CD4-positive, alpha-beta T cell treated with Interferon gamma for 1 hour (primary cell): ENCODE measurements around the gene IFNK.
"Not testable (repeated sequence)": the region's sequence is repeated elsewhere in the genome, so short reads cannot be mapped to it uniquely, and the experiment has no call there.

Experiments
- DNase-seq: peaks from one replicate; pipeline ENCODE4 v3.0.0-alpha.2; 2020

Gene IFNK, protein sequence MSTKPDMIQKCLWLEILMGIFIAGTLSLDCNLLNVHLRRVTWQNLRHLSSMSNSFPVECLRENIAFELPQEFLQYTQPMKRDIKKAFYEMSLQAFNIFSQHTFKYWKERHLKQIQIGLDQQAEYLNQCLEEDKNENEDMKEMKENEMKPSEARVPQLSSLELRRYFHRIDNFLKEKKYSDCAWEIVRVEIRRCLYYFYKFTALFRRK

DNA sequence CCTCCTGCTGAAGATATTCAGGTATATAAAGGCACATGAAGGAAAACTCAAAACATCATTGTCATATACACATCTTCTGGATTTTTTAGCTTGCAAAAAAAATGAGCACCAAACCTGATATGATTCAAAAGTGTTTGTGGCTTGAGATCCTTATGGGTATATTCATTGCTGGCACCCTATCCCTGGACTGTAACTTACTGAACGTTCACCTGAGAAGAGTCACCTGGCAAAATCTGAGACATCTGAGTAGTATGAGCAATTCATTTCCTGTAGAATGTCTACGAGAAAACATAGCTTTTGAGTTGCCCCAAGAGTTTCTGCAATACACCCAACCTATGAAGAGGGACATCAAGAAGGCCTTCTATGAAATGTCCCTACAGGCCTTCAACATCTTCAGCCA is at the start of gene IFNK:
IFNK (plus strand) TSS at position 55 of the 400 bp plus-strand sequence; CDS start at position 102, 47 bp downstream.
- DNase-seq = no peak

DNA sequence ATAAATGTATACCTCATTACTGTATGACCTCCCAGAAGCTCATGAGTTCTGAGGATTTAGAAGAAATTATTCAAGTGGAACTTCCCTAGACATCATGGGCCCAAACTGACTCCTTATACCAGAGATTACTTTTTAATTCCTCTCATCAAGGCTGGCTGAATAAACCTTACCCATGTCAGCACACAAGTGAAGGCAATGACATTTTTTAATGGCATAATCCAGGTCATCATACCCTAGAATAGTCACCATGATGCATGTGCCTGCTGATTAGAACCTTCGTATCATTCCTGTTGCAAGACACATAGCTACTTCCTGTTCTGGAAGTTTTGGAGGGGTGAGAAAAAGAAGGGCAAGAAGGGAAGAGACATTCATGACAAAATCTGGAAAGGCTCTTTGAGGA is 49.8 kb upstream of the IFNK start:
- DNase-seq = no peak

DNA sequence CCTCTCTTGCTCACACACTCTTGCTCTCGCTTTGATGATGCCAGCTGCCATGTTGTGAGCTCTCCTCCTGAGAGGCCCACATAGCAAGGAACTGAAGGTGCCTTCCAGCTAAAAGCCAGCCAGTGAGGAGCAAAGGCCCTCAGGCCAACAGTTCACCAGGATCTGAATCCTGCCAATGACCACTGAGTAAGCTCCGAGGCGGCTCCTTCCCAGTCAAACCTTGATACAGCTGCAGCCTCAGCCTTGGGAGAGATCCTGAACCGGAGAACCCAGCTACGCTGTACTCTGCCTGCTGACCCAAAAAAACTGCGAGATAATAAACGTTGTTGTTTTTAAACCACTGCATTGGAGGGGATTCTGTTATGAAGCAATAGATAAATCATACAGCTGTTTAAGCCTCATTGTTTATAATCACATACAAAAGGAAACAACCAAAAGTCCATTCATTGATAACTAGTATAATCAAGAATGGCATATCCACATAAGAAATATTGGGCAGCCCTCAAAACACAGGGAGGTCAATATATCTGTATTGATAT is 49.0 kb upstream of the IFNK start:
- DNase-seq = no peak

DNA sequence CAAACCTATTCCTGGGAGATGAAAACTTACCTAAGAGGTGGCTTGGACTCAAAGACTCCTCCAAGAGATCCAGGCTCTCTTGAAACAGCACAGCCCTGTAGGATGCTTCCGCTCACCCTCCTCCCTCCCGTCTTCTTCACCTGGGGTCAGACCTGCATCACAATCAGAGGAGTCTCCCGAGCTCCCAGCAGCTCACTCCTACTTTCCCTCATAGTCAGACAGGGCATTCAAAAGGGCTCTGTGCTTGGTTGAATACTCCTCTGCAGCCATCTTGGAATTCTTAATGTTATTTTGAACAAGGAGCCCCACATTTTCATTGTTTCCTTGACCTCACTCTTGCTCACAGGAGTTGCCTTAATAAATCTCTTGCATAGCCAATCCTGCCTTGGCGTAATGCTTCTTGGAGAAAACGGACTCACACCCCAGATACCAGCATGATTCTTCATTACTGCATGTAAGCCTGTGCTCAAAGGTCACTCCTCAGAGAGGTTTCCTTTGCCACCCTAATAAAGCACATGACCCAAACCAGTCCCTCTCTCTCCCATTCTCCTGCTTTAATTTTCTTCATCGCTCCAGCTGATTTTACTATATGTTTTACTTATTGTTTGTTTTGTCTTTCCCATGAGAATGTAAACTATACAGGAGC is 47.1 kb upstream of the IFNK start:
- no peak for DNase-seq

DNA sequence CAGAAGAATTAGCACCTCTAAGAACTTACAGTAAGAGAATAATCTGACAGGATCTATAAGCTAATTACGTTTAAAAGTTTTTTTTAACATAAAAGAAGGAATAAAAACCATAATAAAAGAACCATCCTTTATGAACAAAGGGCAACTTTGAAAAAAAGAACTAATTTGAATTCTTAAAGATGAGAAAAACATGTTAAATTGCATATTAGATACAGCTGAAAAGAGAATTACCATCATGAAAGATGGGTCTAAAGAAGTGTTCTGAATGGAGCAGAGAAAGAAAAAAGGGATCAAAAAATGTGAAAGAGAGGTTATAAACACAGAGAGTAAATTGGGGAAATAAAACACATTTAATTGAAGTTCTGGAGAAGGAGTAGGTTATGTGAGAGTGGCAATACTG is 45.8 kb upstream of the IFNK start:
- no peak for DNase-seq

DNA sequence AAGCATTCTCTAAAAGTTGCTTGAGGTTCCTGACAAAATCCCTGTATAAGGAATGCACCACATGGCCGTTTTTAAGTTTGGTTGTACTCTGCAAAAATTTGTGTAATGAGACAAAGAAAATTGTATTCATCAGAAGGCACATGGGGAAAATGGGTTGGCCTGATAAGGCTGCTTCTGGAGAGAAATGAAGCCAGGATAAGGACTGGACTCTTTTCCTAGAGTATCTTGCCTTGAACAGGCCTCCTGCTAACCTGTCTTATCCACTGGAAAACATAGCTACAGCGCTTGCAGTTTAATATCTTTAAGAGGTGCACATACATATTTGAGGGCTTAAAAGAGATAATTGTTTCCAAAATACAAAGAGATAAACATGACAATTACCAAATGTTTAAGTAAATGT is 41.4 kb upstream of the IFNK start:
- DNase-seq = no peak

DNA sequence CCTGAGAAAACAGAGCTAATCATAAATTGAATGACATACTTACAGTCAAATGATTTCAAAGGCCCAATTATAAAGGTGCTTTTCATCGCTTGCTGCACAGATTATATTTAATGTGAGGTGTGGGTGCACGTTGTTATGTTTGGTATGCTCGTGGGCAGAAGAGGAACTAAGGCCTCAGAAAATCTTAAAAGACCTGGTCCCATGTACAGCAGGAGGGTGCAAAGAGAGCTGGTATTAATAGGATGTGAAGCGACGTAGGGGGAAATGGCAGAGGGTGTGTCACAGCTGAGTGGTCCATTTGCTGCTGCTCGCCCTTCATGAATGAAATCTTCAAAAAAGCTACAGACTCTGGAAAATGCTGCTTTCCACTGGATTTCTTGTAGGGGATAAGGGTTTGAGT is 40.5 kb upstream of the IFNK start:
- no peak for DNase-seq

DNA sequence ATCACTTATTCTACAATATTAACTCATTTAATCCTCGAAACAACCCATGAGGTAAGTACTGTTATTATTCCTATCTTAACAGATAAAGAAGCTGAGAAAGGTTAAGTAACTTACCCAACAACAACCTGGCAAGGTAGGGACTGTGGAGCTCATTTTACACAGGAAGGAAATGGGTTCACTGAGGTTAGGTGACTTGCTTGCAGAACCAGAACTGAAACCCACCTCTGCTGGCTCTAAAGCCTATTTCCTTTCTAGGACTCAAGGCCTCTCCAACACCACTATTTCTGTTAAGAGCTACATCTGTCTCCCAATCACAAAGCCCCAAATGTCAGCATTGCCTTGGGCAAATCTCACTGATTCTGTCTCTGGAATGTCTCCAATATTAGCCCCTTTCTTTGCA is 38.9 kb upstream of the IFNK start:
- peak; percentile 13 for DNase-seq

DNA sequence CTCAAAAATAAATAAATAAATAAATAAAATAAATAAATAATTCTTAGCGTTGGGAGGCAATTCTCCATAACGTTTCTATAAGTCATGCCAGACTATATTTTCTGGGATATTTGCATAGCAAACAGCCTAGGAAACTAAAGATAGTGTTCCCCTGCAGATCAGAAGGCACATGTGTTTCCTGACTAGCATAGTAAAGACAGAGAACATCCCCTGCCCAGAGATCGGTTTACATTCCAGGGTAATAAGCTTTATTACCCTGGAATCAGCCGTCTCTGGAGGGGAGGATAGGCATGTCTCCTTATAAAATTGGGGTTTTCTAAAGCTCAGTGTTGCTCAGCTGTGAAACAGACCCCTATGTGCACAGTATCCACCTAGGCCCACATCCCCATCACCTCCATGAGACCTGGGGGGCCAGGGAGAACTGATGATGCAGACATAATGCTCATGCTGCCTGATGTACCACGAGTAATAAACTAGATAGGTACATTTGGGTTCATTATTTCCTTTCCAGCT is 36.9 kb upstream of the IFNK start:
- no peak for DNase-seq

DNA sequence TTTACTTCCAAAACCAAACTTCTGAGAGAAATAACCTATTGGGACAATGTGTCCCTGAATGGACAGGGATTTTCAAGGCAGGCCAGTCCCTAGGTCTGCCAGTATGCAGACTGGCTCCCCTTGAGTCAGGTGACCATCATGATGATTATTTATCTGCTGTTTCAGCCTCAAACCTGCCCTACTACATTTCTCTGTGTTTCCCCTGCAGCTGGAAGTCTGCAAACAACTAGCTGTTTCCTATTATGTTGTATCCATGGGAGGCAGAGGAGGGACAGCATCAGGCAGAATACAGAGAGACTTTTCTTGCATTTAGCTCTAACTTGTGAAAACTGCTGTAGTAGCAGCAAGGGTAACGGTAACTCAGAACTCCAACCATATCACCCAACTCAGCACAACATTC is 36.2 kb upstream of the IFNK start:
- DNase-seq = no peak

DNA sequence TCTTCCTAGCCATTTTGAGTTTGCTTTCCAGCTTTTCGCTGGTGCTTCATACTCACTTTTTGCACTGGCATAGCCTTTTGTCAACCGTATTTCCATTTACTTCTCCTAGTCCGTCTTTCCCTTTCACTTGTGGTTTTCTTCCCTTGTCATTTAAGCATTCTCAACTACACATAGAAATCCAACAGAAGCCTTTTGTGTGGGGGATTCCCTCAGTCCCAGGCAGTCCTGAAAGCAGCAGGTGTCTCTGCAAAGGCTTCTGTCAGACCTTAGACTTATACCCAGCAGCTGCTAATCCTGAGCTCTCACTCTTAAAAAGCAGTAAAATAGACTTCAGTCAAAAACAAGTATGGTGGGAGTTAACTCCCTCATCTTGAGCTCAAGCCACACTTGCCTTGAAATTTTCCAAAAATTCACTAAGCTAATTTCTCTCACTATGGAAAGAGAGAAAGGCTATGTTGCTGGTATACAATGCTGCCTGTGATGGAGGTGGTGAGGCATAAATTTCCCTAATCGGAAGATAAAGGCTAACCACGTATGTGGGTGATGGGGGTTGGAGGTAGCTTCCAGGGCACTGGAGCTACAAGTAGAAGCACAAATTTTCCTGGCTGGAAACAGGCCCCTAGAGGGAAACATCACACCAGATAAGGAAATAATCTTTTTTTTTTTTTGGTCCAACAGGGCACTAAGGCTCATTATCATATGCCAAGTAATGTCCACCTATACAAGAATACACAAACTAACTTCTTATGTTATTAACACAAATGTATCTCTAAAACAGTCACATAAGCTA is 34.8 kb upstream of the IFNK start:
- no peak for DNase-seq

DNA sequence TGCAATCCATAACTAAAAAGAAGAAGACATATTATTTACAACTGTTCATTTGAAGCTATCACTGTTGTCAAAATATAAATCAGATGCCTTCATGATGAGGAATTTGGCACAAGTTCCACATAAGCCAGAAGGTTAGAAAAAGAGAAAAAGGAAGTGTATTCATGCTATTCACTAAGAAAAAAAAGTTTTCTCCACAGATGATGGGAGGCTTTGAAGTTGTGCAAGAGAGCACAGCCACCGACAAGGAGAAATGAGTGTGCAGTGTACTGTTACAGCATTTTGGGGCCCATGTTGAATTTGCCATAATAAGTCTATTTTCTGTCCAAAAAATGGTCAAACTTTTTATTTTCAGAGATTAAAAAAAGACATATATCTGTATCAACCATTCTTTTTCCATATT is 32.9 kb upstream of the IFNK start:
- peak; percentile 5 for DNase-seq

DNA sequence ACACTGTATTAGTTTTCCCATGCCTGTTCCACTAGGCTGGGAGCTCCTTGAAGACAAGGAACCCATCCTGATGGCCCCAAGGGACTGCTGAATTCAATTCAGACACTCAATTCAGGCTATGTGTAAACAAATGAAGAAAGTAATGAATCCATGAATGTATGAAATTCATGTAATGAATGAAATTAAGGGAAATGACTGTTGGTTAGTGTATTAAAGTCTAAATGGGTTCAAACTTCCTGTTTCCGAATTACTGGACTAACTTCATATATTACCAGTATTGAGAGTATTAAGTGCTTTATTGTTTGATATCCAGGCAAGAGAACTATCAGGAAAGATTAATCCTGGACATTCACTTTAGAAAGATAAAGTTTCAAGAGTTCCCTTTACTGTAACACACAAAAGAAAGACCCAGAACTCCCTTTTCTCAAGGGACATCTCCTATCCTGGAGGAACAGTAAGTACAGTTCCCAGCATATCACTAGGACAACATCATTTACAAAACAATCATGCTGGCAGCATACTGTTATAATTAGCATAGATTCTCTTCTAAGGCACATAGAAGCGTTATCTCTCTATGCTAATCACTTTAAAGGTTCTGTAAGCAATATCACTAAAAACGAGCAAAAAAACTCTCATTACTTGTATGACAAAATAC is 28.5 kb upstream of the IFNK start:
- DNase-seq = no peak

DNA sequence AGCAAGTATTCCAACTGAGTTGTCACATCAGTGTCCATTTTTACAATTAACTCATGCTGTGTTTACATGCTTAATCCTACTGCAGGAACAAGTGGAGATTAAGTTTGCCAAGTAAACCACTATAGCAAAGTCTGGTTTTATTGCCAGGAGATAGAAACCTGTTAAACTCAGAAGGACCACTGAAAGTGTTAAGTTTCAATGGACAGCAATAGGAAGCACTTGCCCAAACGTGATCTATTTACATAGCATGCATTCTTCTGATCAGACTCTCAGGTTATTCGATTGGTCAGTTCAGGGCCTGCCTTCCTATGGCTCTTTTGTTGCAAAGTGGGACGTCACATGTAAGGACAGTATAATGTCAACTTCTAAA is 28.0 kb upstream of the IFNK start:
- no peak for DNase-seq

DNA sequence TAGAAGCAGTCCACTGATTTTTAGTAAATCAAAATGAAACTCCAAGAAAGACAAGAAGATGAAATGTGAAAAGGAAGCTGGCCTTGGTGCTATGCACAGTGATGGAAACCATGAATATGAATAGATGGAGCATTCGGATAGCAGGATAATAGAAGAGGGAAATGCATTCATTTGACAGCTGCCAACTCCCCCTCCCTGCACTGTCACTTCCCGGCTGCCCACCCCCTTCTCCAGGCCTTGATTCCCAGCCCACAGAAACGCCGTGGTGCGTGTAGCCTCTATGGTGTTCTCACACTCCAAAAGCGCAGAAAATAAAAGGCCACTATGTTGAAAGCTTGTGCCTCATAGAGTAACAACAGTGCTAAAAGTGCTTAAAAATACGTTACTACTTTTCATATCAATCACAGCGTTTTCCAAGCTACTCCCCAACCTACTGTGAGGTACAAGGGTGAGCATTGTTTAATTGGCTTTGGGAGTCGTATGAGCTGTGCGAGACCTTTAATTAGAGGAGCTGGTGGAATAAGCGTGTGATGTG is 26.1 kb upstream of the IFNK start:
- no peak for DNase-seq

DNA sequence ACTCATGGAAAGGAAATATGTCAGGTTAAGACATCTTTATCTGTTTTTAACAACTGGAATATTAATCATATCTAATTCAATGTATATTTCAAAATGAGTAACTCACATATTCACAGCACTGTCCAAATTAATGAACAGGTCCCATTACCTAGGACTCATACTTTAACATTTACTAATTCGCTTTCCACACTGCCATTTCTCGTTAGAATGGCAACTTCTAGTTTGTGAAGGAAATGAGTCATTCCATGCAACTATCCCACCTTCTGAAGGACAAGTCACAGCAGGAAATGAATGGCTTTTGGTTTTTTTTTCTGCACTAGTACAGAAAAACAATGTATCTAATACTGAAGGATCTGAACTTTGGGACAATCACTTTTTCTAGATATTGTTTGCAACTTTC is 24.6 kb upstream of the IFNK start:
- no peak for DNase-seq

DNA sequence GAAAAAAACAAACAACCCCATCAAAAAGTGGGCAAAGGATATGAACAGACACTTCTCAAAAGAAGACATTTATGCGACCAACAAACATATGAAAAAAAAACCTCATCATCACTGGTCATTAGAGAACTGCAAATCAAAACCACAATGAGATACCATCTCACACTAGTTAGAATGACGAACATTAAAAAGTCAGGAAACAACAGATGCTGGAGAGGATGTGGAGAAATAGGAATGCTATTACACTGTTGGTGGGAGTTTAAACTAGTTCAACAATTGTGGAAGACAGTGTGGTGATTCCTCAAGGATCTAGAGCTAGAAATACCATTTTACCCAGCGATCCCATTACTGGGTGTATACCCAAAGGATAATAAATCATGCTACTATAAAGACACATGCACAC is 23.2 kb upstream of the IFNK start:
- DNase-seq = not testable (repeated sequence)

DNA sequence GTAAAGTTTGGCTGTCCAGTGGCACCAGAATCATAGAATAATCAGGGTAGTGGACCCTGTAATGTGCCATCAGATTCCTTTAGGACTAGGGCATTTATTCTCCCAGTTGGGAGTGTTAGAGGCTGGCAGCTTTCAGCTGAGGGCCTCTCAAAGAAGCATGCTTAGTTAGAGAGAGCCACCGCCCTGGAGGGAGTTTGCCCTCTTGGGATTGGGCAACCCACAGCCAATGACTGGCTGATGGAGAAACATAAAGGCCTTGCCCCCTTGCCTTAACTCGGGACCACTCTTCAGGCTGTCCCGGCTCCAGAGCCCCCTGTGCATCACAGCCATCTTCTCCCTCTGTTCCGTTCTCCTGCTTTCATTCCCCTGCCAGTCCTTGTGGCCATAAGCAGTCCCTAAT is 20.5 kb upstream of the IFNK start:
- DNase-seq = no peak

DNA sequence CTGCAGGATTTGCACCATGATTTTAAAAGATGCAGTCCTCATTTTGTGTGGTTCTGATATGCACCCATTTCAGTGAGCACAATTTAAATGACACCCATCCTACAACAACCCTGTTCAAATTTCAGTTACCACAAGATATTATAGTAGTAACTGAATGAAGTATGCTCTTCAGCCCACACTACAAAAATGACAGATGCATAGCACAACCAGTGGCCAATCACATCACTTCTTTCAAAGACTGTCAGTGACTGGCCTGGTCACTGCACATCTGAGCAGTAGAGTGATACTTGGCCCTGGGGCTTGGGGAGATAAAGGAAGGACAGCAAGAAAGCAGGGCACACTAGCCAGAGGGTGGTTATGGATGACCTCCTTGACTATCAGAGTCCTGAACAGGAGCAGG is 19.8 kb upstream of the IFNK start:
- DNase-seq = no peak

DNA sequence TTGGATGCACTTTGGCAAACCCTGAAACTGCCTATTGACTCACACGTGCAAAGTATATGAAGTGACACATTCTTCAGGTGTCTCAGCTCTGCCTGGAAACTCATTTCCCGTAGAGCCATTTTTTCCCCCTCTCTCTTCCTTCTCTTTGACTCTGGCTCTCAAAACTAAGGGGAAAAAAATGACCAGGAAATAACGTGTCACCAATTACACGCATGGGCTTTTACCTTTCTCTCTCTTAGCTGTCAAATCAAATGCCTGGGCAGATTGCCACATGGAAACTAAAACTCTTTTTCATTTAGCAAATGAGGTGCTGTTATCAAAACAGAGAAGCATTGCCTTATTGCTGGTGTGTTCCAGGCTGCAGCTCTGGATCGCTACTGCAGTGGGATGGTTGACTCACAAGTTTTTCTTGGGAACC is 18.3 kb upstream of the IFNK start:
- DNase-seq = no peak

DNA sequence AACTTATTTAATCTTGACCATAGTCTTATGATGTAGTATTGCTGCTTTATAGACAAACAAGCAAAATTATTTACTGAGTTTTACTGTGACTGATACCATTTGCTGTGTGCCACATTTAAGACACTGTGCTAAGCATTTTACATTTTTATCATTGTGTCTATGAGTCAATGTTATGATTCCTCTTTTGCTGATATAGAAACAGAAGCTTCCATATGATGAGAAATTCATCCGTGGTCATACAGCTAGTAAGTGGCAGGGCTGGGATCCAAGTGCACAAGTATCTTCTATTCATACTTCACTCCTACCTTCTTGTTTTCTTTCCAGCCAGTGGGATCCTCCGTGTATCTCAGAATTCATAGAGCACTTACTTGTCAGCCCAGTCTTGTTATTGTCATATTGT is 17.1 kb upstream of the IFNK start:
- no peak for DNase-seq

DNA sequence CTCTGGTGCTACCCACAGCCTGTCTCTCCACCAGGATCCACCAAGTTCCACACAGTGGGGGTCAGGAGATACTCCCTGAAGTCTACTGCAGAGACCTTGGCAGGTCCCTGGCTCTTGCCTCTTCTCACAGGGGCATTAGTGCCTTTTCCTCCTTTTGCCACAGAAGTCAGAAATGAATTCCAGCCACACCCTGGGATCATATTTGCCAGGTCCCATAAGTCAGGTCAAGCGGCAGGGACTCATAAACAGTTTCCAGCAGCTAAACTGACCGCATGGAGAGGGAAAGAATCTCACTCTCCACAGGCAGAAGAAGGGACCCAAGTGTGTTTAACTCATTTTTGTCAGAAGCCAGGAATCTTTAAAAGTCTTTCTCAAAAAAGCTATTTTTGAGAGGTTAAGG is 13.3 kb upstream of the IFNK start:
- no peak for DNase-seq

DNA sequence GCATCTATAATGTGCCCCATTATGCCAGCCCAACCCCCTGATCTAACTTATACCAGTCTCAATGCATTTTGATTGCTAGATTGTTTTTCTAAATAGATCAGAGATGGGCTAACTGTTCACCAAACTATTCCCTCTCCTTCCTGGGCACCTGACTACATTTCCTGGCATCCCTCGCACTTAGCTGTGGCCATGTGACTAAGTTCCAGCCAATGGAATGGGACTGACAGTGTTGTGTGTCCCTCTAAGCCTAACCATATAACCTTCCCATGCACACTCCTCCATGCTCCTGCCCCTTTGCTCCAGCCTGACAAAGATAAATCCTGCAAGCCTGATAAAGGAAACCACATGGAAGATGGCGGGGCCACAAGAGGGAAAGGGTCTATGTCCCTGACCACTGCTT is 12.3 kb upstream of the IFNK start:
- DNase-seq = no peak
